ENCODE measurements around the gene SPOCK1.

Gene SPOCK1

DNA sequence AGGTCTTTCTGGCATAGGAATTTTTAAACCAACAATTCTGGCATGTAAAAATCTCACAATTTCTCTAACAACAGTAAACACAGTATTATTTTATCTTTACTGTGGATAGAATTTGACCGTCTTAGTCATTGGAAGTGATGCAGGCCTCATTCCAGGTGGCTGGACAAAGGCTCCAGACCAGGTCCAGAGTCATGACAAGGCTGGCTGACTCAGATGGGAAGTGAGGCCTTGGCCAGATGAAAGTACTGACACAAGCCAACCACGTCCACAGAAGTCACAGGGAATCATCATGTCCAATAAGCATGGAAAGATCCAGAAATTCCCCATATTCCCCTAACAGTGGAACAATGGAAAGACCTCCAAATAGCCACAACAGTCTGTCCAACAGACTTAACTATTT is 12.4 kb downstream of the SPOCK1 start:
- Histone ChIP-seq H3K27me3 (replicated peaks; ENCODE audit: control insufficient read depth, insufficient read depth, low read length) (no peaks in the 10 kb centered on the region), H3K36me3 (ENCODE audit: control insufficient read depth, insufficient read depth, low read length) (no peaks in the 10 kb centered on the region), H3K4me3 (replicated peaks; ENCODE audit: low read depth, low read length) (no peak overlapping the region)
- DNase-seq (ENCODE audit: extremely low read depth, insufficient read length): no peak
- TF ChIP-seq CTCF (IDR thresholded peaks at IDR 0.05; ENCODE audit: insufficient read depth, low read length, poor library complexity, severe bottlenecking): no peak

DNA sequence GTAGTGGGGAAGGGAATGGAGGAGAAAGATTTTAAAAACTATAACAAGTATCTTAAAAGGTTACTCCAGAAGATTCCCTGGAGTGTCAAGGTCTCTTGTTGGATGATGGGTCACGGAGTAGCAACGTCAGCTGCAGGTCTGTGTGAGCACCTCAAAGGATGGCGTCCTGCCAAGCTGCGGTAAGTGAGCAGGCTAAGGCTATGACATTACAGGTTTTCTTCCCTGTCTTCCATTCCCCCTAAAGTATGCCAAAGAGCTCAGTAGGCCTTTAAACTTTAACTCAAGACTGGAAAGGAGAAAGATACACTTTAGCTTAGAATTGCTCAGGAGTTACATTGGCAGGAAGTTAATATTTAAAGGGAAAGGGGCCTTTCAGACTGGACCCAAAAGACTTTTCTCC is 17.5 kb downstream of the SPOCK1 start:
- Histone ChIP-seq H3K36me3 (ENCODE audit: control insufficient read depth, insufficient read depth, low read length) (no peaks in the 10 kb centered on the region), H3K27me3 (replicated peaks; ENCODE audit: control insufficient read depth, insufficient read depth, low read length) (no peaks in the 10 kb centered on the region), H3K4me3 (replicated peaks; ENCODE audit: low read depth, low read length) (no peak overlapping the region)
- DNase-seq (ENCODE audit: extremely low read depth, insufficient read length): no peak
- no peak for TF ChIP-seq CTCF (IDR thresholded peaks at IDR 0.05; ENCODE audit: insufficient read depth, low read length, poor library complexity, severe bottlenecking)

DNA sequence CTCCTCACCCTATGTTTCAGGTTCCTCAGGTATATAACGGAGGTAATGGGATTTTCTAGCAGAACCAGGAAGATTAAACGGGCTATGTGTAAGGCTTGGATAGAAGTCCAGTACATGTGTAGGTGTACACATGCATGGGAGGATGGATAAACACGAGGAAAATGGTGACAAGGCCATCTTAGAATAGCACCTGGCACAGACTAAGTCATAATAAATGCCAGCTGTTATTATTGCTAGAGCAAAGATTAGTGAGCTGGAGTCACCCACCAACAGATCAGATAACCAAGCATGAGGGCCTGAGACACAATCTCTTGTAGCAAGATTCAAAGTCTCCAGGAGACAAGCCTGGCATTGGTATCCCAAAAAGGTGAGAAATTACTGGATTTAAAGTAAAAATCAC is 21.1 kb downstream of the SPOCK1 start:
- no peak for TF ChIP-seq CTCF (IDR thresholded peaks at IDR 0.05; ENCODE audit: insufficient read depth, low read length, poor library complexity, severe bottlenecking)

GRCh38 chr5:137470921-137471220 is 28.3 kb downstream of the SPOCK1 start:
- Histone ChIP-seq H3K4me3 (replicated peaks; ENCODE audit: low read depth, low read length) (no peak overlapping the region), H3K27me3 (replicated peaks; ENCODE audit: control insufficient read depth, insufficient read depth, low read length) (peaks cover 2% of the 10 kb centered on the region), H3K36me3 (ENCODE audit: control insufficient read depth, insufficient read depth, low read length) (no peaks in the 10 kb centered on the region)
- DNase-seq (ENCODE audit: extremely low read depth, insufficient read length): no peak
- no peak for TF ChIP-seq CTCF (IDR thresholded peaks at IDR 0.05; ENCODE audit: insufficient read depth, low read length, poor library complexity, severe bottlenecking)

More for the DNA sequence above, 21.1 kb downstream of the SPOCK1 start:
- Histone ChIP-seq H3K36me3 (ENCODE audit: control insufficient read depth, insufficient read depth, low read length) (no peaks in the 10 kb centered on the region), H3K4me3 (replicated peaks; ENCODE audit: low read depth, low read length) (no peak overlapping the region), H3K27me3 (replicated peaks; ENCODE audit: control insufficient read depth, insufficient read depth, low read length) (no peaks in the 10 kb centered on the region; the same call in 1 of the 2 replicates)
- no peak for DNase-seq (ENCODE audit: extremely low read depth, insufficient read length)

DNA sequence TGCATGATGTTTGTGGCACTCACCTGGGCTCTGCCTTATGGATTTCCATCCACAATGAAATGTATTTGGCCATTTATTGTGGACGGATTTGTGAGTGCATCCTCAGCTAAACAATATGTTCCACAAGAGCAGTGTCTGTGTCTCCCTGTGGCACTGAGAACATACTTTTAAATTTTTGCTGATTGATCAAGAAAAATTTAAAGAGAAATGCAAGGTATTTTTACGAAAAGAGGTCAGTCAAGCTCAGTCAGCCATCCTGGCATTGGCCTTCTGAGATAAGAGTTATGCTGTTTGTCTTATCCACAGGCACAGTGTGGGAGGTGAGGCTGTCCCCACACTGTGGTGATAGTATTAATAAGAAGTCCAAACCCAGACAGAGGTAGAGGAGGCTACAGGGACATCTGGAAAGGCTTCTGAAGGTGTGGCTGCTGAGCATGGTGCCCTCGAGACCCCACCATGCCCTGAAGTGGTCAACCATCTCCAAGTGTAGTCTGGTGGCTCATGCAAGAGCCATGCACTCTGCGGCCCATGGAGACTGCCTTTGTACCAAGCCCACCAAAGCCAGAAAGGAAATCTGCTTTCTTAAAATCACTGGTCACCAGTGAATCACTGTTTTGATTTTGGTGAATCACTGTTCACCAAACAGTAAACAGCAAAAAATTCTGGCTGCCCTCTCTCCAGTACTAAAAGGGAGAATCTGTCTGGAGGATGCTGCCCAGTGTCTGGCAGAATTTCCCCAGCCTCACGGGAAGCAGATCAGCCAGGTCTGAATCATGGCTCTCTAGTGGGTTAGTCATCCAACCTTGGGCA is 28.8 kb downstream of the SPOCK1 start:
- no peak for TF ChIP-seq CTCF (IDR thresholded peaks at IDR 0.05; ENCODE audit: insufficient read depth, low read length, poor library complexity, severe bottlenecking)
- Histone ChIP-seq H3K27me3 (replicated peaks; ENCODE audit: control insufficient read depth, insufficient read depth, low read length) (peaks cover 2% of the 10 kb centered on the region), H3K36me3 (ENCODE audit: control insufficient read depth, insufficient read depth, low read length) (no peaks in the 10 kb centered on the region), H3K4me3 (replicated peaks; ENCODE audit: low read depth, low read length) (no peak overlapping the region)
- DNase-seq (ENCODE audit: extremely low read depth, insufficient read length): no peak

DNA sequence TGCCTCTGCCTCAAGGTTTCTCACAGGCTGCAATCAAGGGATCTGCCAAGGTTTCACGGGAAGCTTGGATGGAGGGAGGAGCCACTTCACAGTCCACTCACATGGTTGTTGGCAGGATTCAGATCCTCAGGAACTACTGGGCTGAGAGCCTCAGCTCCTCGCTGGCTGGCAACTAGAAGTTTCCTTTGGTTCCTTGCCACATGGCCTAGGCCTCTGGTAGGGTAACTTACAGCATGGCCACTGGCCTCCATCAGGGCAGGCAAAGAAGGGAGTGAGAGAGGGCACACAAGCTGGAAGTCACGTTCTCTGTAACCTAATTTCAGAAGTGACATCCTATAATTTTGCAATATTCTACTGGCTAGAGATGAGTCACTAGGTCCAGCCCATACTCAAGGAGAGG is 32.2 kb downstream of the SPOCK1 start:
- Histone ChIP-seq H3K27me3 (replicated peaks; ENCODE audit: control insufficient read depth, insufficient read depth, low read length) (no peaks in the 10 kb centered on the region; the same call in 1 of the 2 replicates), H3K36me3 (ENCODE audit: control insufficient read depth, insufficient read depth, low read length) (no peaks in the 10 kb centered on the region)
- DNase-seq (ENCODE audit: extremely low read depth, insufficient read length): no peak

More for the DNA sequence above, 32.2 kb downstream of the SPOCK1 start:
- no peak overlapping the region for H3K4me3 ChIP-seq (replicated peaks; ENCODE audit: low read depth, low read length)
- TF ChIP-seq CTCF (IDR thresholded peaks at IDR 0.05; ENCODE audit: insufficient read depth, low read length, poor library complexity, severe bottlenecking): no peak
